Globus pallidus (tissue), 1 donor: ENCODE results near the gene ARHGAP10.

ENCODE experiments used
- DNase-seq: peaks from one replicate; pipeline ENCODE4 v3.0.0-alpha.2; 2015; ENCODE audit warnings: low spot score

The ARHGAP10 gene

GRCh38 chr4:147733716-147734344, 1.9 kb downstream of the ARHGAP10 start:
- DNase-seq, result no peak

DNA sequence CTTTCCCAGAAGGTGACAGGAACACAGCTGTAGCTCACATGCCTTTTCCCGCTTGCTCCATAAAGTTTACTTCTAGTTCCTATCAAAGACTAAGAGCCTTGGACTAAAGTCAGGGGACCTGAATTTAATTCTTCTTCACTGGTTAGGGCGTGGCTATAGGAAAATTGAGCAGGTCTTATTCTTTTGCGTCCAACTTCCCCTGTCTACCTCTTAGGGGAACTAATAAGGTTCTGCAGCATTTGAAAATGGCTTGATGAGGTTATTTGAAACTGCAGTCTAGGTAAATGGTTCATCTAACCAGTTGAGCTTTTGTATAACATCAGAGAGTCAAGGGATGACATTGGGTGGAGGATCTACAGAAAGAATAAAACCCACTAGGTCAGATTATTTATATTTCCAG, 2.6 kb downstream of the ARHGAP10 start:
- DNase-seq, result no peak

GRCh38 chr4:147735413-147736301, 3.8 kb downstream of the ARHGAP10 start:
- DNase-seq, result no peak

GRCh38 chr4:147736458-147736857, 4.6 kb downstream of the ARHGAP10 start:
- no peak for DNase-seq

DNA sequence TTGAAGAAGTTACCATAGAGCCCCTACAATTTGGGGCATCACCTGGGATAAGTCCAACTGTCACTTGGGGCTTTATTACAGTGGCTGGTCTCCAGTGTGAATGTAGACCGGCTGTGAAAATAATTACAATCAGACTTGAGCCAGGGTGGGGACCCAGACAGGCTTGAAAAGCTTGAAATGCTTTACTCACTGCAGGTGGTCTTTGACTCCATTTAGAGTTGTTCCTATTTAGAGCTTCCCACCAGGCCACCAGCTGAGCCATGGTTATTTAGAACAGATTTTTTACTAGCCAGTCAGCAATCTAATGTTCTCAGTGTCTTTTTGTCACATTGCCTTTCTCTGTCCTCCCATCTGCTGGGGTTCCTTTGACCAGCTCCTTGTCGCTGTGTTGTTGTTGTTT, 5.7 kb downstream of the ARHGAP10 start:
- no peak for DNase-seq

DNA sequence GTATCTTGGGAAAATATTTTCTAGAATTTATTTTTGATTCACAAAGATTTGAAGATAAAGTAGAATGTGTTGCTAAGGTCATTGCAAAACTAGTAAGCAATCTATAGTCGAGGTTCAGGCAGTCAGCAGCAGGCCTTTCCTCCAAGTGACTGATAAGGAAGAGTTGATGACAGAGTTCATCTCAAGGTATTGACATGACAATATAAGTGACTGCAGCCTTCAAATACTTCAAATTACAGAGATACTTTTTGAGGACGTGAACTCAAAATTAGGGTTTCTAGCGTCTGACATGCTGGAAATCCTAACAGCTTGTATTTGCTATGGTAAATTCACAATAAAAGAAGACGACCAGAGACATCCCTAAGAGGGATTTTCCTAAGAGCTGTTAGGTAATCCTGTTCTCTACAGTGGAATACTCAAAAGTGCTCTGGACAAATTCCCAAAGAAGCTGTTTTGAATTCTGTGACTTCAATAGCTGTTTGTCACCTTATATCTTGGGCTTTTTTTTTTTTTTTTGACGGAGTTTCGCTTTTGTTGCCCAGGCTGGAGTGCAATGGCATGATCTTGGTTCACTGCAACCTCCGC, 7.4 kb downstream of the ARHGAP10 start:
- DNase-seq, result no peak

GRCh38 chr4:147740176-147740575, 8.3 kb downstream of the ARHGAP10 start:
- DNase-seq, result no peak

DNA sequence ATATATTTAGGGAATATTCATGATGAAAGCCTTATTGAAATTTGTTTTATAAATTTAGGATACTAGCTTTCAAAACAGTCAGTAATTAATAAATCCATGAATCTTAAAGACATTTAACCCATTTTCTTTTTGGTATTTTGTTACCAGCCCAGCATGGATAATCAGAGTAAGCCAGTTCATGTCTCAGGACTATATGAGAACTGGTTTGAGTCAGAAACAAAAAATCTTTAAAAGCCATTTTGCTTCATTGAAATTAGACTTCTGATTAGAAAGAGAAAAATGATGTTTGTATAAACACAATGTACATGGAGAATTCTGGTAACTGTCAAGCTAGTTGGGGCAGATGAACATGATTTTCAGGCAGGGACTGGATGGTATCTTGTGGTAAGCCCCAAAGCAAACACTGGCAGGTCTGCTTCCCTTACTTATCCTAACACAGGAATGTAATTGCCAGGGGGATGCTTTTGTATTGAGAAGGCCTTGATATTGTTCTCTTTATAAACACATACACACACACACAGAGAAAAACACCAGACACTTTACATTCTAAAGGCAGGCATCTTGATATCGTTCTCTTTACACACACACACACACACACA, 9.4 kb downstream of the ARHGAP10 start:
- no peak for DNase-seq

DNA sequence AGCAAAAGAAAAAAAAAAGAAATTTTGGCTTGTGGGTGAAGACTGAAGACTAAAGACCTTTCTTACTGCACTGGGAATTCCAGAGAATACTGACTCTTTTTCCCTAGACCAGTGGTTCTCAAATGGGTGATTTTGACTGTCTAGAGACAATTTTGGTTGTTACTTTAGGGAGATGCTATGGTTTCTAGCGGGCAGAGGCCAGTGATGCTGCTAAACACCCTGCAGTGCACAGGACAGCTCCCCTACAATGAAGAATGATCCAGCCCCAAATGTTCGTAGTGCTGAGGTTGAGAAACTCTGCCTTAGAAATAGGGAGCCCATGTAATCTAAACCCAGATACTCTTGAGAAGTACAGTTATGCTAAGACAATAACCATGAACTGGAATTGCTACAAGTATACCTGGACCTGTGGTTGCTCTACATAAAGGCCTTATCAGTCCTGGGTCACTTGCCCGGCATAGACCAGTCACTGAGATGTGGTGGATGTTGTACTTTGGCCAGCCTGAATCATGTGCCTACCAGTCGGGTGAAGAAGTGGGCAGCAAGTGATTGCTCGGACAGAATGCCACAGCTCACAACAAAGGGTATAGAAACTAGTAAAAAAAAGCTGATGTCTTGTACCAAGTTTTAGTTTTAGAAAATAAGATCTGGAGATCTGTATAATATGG, 16.0 kb downstream of the ARHGAP10 start:
- no peak for DNase-seq

- no peak for DNase-seq
Measured at GRCh38 chr4:147749811-147750321, 18.0 kb downstream of the ARHGAP10 start.

DNA sequence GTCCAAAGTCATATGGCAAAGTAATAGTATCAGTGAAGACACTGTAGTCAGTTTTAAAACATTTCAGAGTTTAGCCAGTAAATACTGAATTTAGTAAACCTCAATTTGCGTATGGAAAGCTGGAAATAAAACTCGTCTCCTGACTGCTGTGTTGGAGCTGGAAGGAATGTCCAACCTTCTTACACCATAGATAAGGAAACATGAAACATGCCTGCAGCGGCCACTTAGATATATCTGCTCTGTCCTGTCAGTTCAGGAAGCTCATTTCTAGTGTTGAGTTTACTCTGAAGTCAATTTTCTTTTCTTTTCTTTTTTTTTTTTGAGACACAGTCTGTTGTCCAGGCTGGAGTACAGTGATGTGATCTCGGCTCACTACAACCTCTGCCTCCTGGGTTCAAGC, 21.2 kb downstream of the ARHGAP10 start:
- DNase-seq, result no peak

DNA sequence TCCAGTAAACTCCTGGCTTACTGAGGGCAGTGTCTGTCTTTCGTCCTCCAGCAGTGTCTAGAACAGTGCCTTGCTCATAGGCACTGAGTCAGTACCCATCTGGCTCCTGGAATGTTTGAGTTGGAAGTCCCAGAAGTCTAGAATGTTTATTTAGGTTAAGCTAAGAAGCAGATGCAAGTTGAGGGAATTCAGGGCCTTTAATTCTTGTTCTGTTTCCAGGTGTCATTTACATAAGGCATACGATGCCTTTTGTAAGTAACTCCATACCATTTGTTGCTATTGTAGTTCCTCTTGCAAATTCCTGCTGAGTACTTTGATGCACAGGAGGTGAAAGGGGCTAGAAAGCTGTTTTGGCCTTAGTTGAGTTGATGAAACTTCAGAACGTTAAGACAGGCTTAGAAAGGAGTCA, 22.2 kb downstream of the ARHGAP10 start:
- DNase-seq, result no peak

GRCh38 chr4:147755561-147756295, 23.8 kb downstream of the ARHGAP10 start:
- no peak for DNase-seq

GRCh38 chr4:147756417-147756816, 24.5 kb downstream of the ARHGAP10 start:
- DNase-seq, result no peak

- no peak for DNase-seq
Measured at GRCh38 chr4:147760176-147760575, 28.3 kb downstream of the ARHGAP10 start.

DNA sequence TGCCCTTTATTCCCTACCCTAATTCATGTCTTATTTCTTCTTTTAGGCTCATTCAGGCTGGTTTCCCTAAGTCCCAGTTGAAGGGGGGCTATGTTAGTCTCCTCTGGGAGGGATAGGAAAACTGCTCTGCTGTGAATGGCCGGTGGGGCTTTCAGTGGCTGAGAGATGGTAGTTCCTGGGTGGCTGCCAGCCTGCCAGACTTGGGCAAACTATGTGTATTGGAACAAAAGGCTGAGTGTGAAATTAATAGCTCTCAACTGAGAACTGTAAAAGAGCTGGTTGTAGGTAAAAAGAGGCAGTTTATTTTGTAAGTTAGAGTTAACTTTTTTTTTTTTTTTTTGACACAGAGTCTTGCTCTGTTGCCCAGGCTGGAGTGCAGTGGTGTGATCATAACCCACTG, 28.8 kb downstream of the ARHGAP10 start:
- DNase-seq, result no peak

DNA sequence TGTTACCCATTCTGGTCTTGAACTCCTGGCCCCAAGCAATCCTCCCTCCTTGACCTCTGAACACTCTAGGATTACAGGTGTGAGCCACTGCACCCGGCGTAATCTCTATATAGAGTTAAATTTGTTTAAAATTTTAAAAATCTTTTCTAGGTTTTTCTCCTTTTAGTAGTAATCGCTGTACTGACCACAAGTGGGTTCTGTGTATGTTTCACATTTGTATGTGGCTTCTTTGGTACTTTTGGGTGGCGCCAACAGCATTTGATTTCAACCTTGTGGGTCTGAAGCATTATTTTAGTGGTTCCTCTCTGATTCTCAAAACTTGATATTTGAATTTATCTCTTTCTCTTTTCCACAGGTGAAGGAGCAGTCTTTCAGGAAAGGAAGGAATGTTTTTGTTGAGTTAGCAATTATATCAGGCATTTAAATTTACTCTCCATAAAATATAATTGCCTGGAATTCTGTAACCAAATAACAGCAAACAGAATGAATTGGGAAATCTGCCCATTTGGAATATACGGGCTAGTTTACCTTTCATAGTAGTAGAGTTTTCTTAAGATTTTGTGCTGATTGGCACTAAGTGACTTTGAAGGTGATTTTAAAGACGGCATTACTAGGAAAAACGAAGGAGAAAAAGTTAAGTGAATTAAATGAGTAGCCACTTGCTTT, 29.5 kb downstream of the ARHGAP10 start:
- DNase-seq, result no peak

DNA sequence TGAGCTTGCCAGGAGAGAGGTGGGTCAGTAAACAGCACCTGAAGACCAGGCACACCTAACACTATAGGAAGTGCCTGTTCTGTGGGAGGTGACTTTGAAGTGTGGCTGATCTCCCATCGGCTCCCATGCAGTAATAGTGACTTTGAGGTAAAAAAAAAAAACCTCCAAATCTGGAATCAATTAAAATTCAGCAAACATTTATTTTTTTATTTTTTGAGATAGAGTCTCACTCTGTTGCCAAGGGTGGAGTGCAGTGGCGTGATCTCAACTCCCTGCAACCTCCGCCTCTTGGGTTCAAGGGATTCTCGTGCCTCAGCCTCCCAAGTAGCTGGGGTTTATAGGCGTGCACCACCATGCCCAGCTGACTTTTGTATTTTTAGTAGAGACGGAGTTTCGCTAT, 32.4 kb downstream of the ARHGAP10 start:
- no peak for DNase-seq

DNA sequence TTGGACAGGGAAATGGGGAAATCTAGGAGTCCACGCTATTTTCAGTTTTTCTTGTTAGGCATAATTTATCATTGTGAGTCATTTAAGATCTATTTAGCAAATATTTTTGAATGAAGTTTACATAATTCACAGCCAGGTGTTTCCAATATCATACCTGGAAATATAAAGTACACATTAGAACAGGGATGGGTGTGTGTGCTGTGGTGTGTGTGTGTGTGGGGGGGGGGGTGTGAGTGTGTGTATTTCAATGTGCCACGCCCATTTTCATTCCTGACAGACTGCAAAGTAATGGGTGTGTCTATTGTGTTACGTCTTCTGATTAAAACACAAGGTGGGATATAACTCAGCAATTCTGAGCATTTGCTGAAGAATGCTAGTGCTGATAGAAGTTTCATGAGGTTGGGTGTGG, 33.2 kb downstream of the ARHGAP10 start:
- no peak for DNase-seq

- DNase-seq, result no peak
Measured at GRCh38 chr4:147768113-147768512, 36.2 kb downstream of the ARHGAP10 start.

DNA sequence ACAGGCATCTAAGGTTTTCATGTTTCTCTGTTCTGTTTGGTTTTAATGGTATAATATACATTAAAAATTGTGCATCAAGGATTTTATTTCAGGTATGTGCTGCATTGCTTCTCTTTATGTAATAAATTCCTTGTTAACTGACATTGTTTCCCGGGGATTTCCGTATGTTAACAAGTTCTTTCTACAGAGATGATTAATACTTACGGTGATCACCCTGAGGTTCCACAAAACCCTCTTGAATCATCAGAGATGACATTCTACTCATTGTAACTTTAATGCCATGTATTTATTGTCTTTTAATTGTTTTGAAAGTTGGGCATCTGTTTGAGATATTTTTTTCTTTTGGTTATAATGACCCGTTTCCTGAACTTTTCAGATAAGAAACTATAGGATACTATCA, 37.5 kb downstream of the ARHGAP10 start:
- no peak for DNase-seq
